HG02588 (cell line): Measurements from ENCODE around the gene NCKAP1.
"Not testable (repeated sequence)": the region's sequence is repeated elsewhere in the genome, so short reads cannot be mapped to it uniquely, and the experiment has no call there.

ENCODE experiments used
- ATAC-seq: cut with Tn5 transposase; IDR thresholded peaks from one replicate; pipeline ENCODE4 v1.9.1; 2021; ENCODE audit warnings: mild to moderate bottlenecking, moderate library complexity; ENCODE audit not compliant: unreplicated experiment

The NCKAP1 gene

DNA sequence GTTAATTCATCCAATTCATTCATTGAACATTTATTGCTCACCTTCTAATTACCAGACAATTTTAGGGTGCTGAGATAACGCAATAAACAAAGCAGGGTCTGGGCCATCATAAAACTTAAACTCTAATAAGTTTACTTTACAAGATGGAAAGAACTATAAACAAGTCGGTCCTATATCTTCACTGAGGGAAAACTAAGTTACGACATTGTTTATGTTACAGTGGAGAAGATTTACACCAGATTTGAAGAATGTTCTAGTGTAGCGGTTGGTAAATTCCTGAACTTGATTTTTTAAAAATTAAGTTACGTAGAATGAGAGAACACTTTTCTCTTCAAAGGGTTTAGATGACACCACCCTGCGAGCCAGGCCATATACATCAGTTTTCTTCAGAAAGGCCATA lies 151.2 kb downstream of the NCKAP1 start:
- ATAC-seq: no peak

DNA sequence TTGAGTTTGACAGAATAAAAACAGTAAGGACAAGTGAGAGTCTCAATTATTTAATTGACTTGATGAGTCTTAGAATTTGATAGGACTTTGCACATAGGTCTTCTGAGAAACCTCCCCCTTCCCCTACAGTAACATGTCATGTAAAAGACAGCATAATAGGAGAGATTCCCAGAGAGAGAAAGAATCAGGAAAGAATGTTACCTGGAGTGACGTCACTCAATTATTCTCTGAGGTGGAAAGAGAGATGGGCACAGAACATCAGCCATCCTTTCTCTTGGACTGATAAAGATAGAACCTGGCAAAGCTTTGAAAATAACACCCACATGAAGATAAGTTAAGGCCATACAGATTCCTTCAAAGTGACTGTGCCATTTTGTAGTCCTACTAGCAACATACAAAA lies 152.5 kb downstream of the NCKAP1 start:
- no peak for ATAC-seq

- ATAC-seq: no peak
These were observed 154.8 kb downstream of the NCKAP1 start for GRCh38 chr2:182883451-182883850.

DNA sequence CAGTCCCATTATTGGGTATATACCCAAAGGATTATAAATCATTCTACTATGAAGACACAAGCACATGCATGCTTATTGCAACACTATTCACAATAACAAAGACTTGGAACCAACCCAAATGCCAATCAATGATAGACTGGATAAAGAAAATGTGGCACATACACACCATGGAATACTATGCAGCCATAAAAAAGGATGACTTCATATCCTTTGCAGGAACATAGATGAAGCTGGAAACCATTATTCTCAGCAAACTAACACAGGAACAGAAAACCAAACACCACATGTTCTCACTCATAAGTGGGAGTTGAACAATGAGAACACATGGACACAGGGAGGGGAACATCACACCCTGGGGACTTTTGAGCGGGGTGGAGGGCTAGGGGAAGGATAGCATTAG lies 158.2 kb downstream of the NCKAP1 start:
- not testable (repeated sequence) for ATAC-seq

GRCh38 chr2:182876653-182877052 lies 161.6 kb downstream of the NCKAP1 start:
- not testable (repeated sequence) for ATAC-seq

DNA sequence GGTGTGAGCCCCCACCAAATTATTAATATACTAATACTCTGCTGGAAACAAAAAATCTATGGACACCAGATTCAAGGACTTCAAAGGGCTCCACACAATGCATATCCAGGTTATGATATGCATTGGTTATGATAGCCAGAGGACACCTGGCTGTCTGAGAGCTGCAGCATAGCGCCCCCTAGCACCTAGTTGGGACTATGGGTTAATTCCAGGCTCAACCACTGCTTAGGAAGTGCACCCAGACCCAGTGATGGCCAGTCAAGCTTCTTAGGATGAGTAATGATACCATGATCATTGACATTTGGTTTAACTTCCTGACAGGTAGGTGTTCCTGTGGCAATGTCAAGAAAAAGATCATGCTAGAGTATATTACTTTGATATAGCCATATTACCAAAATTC lies 168.0 kb downstream of the NCKAP1 start:
- no peak for ATAC-seq

DNA sequence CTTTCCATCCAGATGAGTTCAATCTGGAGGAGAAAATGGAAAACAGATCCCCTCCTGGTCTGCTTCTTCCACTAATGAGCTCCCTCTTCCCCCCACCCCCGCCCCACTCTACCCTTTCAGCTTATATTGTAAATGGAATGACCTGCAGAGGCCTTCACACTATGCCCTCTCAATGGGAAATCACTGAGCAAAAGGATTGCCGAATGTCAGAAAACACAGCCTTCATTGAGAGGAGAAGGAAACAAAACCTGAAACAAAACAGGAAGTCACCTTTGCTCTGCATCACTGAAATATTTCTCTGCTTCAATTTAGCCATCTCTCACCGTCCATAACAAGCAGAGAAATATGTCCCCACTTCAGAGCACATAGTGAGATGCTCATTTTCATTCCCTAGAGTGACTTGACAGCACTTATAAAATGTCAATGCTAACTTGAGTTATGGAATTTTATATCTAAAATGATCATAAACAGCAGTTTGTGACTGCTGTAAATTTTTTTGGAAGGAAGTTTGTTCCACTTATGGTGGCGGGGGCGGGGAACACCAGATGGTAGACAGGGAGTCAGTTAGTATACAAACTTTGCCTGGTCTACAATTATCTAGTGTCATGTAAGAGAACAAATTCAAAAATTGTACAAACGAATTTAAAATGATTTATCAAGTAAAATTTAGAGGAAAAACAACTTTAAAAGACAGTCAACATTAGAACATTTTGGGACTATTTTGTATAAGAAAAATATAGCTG lies 170.0 kb downstream of the NCKAP1 start:
- no peak for ATAC-seq

DNA sequence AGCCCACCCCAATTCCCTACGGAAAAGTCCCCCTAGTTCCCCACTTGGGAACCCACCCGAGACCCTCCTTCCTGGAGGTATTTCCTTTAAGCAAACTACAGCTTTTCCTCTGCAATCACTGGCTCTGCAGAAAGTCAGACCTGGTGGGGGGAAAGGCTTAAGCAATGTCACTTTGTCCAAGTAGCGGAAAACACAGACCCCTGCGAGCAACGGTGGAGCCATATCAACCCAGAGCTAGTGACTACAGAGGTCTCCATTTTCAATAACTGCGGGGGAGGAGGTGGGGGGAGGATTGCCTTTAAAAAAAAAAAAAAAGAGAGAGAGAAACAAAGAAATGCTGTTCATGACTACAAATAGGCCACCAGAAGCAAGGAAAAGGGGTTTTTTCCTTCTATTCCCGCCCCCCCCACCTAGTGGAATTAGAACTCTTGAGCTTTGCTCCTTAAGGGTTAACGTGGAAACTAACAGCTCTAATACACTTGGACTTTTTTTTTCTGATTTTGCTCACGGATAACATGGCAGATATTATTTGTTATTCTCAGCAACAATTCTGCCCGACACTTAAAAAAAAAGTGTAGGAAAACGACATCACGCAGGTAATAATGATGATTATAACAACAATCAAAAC lies 170.7 kb downstream of the NCKAP1 start:
- no peak for ATAC-seq

DNA sequence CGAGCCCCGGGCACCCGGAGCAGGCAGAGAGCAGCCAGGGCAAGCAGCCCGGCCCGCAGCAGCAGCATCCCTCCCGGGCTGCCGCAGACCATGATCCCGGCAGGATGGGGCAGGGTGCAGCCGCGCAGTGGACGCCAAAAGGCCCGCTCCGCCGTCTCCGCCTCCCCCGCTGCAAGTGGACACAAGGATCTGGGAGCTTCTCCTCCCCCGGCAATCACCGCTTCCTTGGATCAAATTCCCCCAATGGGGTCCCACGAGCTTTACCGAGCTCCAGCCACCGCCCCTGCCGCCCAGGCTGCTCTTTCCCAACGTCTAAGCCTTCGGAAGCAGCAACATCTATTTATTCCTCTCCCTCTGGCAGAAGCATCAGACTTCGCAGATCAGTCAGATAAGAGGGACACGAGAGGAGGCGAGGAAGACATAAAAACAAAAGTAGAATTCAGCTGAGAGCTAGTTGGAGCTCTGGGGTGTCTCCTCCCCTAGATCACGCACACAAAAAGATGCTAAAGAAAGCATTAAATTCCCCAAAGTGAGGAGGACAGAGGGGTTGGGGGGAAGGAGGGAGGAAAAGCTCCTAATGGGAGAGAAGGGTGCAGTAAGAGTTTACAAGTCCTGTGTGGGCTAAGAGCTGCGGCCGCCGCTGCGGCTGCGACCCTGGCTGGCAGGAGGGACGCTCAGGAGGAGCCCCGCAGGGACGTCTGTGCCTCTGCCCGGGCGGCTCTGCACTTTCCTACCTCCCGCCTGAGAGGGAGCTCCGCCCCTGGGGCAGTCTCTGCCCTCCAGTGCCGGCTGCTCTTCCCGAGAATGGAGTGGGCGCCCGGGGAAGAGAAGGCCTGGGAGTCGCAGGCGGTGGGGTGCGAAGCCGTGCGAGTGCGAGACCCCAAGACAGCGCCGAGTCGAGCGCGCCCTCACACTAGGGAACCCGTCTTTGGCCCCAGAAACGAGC lies 171.5 kb downstream of the NCKAP1 start, which contains the start of gene FRZB:
Gene FRZB, minus strand, starts transcription at position 177 of the 946 bp plus-strand sequence. Its CDS starts 85 bp downstream, at position 92.
- peak; percentile 57 for ATAC-seq

DNA sequence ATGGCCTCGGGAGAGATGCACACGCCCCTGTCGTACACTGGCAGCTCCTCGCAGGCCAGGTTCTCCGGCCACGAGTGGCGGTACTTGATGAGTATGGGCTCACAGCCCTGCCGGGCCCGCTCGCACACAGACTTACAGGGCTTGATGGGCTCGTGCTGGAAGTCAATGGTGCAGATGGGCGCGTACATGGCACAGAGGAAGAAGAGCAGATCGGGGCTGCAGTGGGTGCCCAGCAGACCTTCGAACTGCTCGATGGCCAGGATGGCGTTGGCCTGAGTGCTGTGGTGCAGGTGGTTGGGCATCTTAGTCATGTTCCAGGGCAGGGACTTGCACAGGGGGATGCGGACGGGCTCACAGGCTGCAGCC lies 172.2 kb downstream of the NCKAP1 start:
- ATAC-seq: no peak

DNA sequence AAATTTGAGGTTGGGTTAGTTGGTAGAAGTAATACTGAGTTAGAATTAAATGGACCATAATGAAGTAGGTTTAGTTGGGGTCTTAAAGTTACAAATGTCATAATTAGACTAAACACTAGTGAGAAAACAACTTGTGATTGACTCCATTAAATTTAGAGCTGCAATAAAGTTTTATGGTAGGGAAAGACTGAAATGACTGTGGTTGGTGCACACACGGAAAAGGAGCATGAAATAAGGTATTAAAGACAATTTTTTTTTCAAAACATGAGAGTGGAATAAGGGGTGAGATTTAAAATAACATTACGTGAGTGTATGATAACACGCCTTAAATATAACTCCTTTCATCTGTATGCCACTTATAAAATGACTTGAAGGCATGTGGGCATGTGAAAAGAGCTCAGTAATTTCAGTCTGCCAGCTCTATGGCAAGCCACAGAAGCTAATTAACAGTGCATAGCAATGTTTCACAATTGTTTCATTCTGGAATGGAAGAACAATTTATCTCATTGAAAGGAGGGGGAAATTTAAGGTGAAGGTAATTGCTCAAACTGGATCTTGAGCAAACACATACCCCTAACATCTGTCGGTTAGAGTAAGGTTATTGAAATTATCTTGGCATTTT lies 173.2 kb downstream of the NCKAP1 start:
- no peak for ATAC-seq

GRCh38 chr2:182863642-182864041 lies 174.6 kb downstream of the NCKAP1 start:
- no peak for ATAC-seq

GRCh38 chr2:182862091-182862490 lies 176.2 kb downstream of the NCKAP1 start:
- no peak for ATAC-seq

GRCh38 chr2:182860858-182861257 lies 177.4 kb downstream of the NCKAP1 start:
- no peak for ATAC-seq
